WTC11 (cell line): ENCODE results near the gene KCNG3. TPM values are rescaled to one million over a fixed set of nuclear protein-coding genes. Genes with fewer than 3 reads are reported as not detected.

ENCODE experiments used
- ATAC-seq: fragments of 200-7000 bp; cut with Tn5 transposase; 2 replicates; pipeline ENCODE4 v1.10.0; 2021; ENCODE audit warnings: mild to moderate bottlenecking, moderate library complexity
- CTCF ChIA-PET: fragments of 300-600 bp; sonication (Branson Sonifier 250); formaldehyde crosslinking; loops from one replicate; lab custom pipeline; 2021; ENCODE audit warnings: antibody characterized with exemption; lab: Charles Lee
- POLR2A ChIA-PET: fragments of 350-600 bp; sonication (Branson Sonifier 250); formaldehyde crosslinking; loops from one replicate; lab custom pipeline; 2021; ENCODE audit warnings: antibody characterized with exemption; lab: Charles Lee
- DNase-seq: peaks from one replicate; pipeline ENCODE4 v3.0.0; 2021; ENCODE audit warnings: low spot score
- H3K27ac Mint-ChIP-seq: 2 replicates; pipeline ENCODE4 v1.8.0; 2021; ENCODE audit warnings: mixed read lengths
- H3K27me3 Mint-ChIP-seq: 2 replicates; pipeline ENCODE4 v1.8.0; 2021; ENCODE audit warnings: low read depth, mild to moderate bottlenecking, moderate library complexity, mixed read lengths
- H3K36me3 Mint-ChIP-seq: 2 replicates; pipeline ENCODE4 v1.8.0; 2021; ENCODE audit warnings: mixed read lengths
- H3K4me1 Mint-ChIP-seq: 2 replicates; pipeline ENCODE4 v1.8.0; 2022; ENCODE audit warnings: mixed read lengths
- H3K4me3 Mint-ChIP-seq: 2 replicates; pipeline ENCODE4 v1.8.0; 2021; ENCODE audit warnings: mild to moderate bottlenecking, moderate library complexity, mixed read lengths
- H3K9me3 Mint-ChIP-seq: 2 replicates; pipeline ENCODE4 v1.8.0; 2021; ENCODE audit warnings: mixed read lengths
- ELF4 ChIP-seq: sonication (generic); formaldehyde crosslinking; IDR thresholded peaks from 2 replicates; pipeline ENCODE4 v1.8.1; 2022; ENCODE audit warnings: low read depth, mild to moderate bottlenecking, moderate library complexity, missing genetic modification reagents
- ETV6 ChIP-seq: sonication (generic); formaldehyde crosslinking; IDR thresholded peaks from 2 replicates; pipeline ENCODE4 v1.8.1; 2022; ENCODE audit warnings: mild to moderate bottlenecking, missing genetic modification reagents
- FOXJ3 ChIP-seq: sonication (generic); formaldehyde crosslinking; IDR thresholded peaks from 2 replicates; pipeline ENCODE4 v1.9.0; 2021; ENCODE audit warnings: missing genetic modification reagents, mild to moderate bottlenecking, borderline replicate concordance
- FOXK1 ChIP-seq: sonication (generic); formaldehyde crosslinking; IDR thresholded peaks from 2 replicates; pipeline ENCODE4 v1.8.0; 2022; ENCODE audit warnings: mild to moderate bottlenecking, moderate library complexity, missing genetic modification reagents
- HMGA2 ChIP-seq: fragments of 250-450 bp; sonication (Bioruptor Pico); IDR thresholded peaks from 2 replicates; pipeline ENCODE4 v1.4.0; 2021; ENCODE audit warnings: mild to moderate bottlenecking, moderate library complexity
- KAT7 ChIP-seq: sonication (generic); formaldehyde crosslinking; IDR thresholded peaks from 2 replicates; pipeline ENCODE4 v1.8.1; 2023; ENCODE audit warnings: missing genetic modification reagents, mild to moderate bottlenecking, borderline replicate concordance
- TEAD1 ChIP-seq: sonication (generic); formaldehyde crosslinking; IDR thresholded peaks from 2 replicates; pipeline ENCODE4 v1.8.0; 2022; ENCODE audit warnings: mild to moderate bottlenecking, missing genetic modification reagents
- TEAD4 ChIP-seq: sonication (generic); formaldehyde crosslinking; IDR thresholded peaks from 2 replicates; pipeline ENCODE4 v1.8.0; 2022; ENCODE audit warnings: mild to moderate bottlenecking, missing genetic modification reagents
- total RNA-seq: library from RNA; stranded (reverse); gene quantifications from 3 replicates; pipeline ENCODE4 v1.2.3, GENCODE V29; 2021
- TF ChIP-seq, protein P1 (sequence below): sonication (generic); formaldehyde crosslinking; IDR thresholded peaks from 2 replicates; pipeline ENCODE4 v1.8.0; 2023; ENCODE audit warnings: missing genetic modification reagents, mild to moderate bottlenecking, borderline replicate concordance
- TF ChIP-seq, protein P2 (sequence below): sonication (generic); formaldehyde crosslinking; IDR thresholded peaks from 2 replicates; pipeline ENCODE4 v1.8.0; 2023; ENCODE audit warnings: missing genetic modification reagents
- TF ChIP-seq, protein P3 (sequence below): sonication (generic); formaldehyde crosslinking; IDR thresholded peaks from 2 replicates; pipeline ENCODE4 v1.8.0; 2022; ENCODE audit warnings: mild to moderate bottlenecking, missing genetic modification reagents
- TF ChIP-seq, protein P4 (sequence below): fragments of 250-450 bp; sonication (Bioruptor Pico); IDR thresholded peaks from 2 replicates; pipeline ENCODE4 v1.9.0; 2021; ENCODE audit warnings: mild to moderate bottlenecking
- TF ChIP-seq, protein P5 (sequence below): sonication (generic); formaldehyde crosslinking; IDR thresholded peaks from 2 replicates; pipeline ENCODE4 v1.8.1; 2022; ENCODE audit warnings: mild to moderate bottlenecking, moderate library complexity, missing genetic modification reagents
- TF ChIP-seq, protein P6 (sequence below): fragments of 250-450 bp; sonication (Bioruptor Pico); IDR thresholded peaks from 2 replicates; pipeline ENCODE4 v1.9.0; 2021; ENCODE audit warnings: mild to moderate bottlenecking, borderline replicate concordance

The KCNG3 gene
- total RNA-seq, 1 experiment from 2014 or later = 15.5 TPM

DNA sequence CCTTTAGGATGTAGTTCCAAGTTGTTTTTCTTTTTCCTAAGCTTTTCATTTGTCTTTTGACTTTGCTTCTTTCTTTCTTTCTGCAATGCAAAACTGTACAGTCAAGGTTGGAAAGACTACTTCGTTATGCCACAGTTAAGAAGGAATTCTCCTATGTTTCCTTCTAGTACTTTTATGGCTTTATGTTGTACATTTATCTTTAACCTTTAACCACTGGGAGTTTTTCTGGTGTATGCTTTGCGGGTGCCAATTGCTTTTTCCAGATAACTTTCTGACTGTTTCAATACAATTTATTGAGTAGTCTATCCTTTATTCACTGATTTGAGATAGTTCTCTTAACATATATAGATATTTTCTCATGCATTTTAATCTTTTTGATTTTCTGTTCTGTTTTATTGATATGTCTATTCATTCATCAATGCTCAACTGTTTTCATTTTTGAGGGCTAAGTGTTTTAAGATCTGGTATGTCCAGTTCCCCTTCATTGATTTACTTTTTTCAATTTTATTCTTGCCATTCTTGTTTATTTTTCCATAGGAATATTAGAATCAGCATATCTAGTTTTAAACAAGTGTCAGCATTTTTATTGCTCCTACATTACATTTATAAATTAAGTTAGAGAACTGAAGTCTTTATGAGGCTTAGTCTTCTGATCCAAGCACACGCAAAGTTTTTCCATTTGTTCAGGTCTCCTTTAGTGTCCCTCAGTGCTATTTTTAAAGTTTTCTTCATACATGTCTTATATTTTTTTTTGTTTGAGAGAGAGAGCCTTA is 82.9 kb downstream of the KCNG3 start (continued):
- TF ChIP-seq, protein P1, sequence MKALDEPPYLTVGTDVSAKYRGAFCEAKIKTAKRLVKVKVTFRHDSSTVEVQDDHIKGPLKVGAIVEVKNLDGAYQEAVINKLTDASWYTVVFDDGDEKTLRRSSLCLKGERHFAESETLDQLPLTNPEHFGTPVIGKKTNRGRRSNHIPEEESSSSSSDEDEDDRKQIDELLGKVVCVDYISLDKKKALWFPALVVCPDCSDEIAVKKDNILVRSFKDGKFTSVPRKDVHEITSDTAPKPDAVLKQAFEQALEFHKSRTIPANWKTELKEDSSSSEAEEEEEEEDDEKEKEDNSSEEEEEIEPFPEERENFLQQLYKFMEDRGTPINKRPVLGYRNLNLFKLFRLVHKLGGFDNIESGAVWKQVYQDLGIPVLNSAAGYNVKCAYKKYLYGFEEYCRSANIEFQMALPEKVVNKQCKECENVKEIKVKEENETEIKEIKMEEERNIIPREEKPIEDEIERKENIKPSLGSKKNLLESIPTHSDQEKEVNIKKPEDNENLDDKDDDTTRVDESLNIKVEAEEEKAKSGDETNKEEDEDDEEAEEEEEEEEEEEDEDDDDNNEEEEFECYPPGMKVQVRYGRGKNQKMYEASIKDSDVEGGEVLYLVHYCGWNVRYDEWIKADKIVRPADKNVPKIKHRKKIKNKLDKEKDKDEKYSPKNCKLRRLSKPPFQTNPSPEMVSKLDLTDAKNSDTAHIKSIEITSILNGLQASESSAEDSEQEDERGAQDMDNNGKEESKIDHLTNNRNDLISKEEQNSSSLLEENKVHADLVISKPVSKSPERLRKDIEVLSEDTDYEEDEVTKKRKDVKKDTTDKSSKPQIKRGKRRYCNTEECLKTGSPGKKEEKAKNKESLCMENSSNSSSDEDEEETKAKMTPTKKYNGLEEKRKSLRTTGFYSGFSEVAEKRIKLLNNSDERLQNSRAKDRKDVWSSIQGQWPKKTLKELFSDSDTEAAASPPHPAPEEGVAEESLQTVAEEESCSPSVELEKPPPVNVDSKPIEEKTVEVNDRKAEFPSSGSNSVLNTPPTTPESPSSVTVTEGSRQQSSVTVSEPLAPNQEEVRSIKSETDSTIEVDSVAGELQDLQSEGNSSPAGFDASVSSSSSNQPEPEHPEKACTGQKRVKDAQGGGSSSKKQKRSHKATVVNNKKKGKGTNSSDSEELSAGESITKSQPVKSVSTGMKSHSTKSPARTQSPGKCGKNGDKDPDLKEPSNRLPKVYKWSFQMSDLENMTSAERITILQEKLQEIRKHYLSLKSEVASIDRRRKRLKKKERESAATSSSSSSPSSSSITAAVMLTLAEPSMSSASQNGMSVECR = no peak
- TF ChIP-seq TEAD1 (CRISPR knock-in tag) = no peak
- TF ChIP-seq, protein P2, sequence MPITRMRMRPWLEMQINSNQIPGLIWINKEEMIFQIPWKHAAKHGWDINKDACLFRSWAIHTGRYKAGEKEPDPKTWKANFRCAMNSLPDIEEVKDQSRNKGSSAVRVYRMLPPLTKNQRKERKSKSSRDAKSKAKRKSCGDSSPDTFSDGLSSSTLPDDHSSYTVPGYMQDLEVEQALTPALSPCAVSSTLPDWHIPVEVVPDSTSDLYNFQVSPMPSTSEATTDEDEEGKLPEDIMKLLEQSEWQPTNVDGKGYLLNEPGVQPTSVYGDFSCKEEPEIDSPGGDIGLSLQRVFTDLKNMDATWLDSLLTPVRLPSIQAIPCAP (CRISPR knock-in tag) = no peak
- no peak for TF ChIP-seq KAT7 (CRISPR knock-in tag)
- TF ChIP-seq, all 79 proteins: peak for 0

DNA sequence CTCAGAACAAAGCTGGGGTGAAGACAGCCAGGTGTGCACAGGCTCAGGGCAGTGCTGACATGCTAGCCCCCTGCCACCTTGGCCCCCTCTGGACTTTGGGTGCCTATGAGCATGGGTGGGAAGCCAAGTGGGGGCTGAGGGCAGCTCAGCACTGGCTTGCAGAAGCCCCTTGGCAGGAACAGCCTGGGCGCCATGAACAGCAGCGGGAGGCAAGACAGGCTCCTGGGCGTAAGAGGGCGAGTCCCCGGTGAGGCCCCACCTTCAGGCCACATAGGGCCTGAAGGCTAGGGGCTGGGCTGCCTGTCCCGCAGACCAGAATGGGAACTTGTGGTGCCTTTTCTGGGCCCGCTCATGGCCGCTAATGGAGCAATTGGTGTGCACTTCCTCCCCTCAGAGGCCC is 85.8 kb downstream of the KCNG3 start:
- H3K27me3 Mint-ChIP-seq = no peaks in the 10 kb centered on the region
- H3K36me3 Mint-ChIP-seq = peaks cover 9% of the 10 kb centered on the region
- ATAC-seq (peak; percentile 28), DNase-seq (no peak)
- TF ChIP-seq, protein P3, sequence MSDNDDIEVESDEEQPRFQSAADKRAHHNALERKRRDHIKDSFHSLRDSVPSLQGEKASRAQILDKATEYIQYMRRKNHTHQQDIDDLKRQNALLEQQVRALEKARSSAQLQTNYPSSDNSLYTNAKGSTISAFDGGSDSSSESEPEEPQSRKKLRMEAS = no peak
- TF ChIP-seq ELF4 (no peak), ETV6 (no peak), FOXK1 (CRISPR knock-in tag) (no peak), FOXJ3 (CRISPR knock-in tag) (no peak), HMGA2 (CRISPR knock-in tag) (no peak), TEAD4 (CRISPR knock-in tag) (no peak)
- TF ChIP-seq, protein P4, sequence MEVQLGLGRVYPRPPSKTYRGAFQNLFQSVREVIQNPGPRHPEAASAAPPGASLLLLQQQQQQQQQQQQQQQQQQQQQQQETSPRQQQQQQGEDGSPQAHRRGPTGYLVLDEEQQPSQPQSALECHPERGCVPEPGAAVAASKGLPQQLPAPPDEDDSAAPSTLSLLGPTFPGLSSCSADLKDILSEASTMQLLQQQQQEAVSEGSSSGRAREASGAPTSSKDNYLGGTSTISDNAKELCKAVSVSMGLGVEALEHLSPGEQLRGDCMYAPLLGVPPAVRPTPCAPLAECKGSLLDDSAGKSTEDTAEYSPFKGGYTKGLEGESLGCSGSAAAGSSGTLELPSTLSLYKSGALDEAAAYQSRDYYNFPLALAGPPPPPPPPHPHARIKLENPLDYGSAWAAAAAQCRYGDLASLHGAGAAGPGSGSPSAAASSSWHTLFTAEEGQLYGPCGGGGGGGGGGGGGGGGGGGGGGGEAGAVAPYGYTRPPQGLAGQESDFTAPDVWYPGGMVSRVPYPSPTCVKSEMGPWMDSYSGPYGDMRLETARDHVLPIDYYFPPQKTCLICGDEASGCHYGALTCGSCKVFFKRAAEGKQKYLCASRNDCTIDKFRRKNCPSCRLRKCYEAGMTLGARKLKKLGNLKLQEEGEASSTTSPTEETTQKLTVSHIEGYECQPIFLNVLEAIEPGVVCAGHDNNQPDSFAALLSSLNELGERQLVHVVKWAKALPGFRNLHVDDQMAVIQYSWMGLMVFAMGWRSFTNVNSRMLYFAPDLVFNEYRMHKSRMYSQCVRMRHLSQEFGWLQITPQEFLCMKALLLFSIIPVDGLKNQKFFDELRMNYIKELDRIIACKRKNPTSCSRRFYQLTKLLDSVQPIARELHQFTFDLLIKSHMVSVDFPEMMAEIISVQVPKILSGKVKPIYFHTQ (CRISPR knock-in tag) = no peak
- TF ChIP-seq, protein P5, sequence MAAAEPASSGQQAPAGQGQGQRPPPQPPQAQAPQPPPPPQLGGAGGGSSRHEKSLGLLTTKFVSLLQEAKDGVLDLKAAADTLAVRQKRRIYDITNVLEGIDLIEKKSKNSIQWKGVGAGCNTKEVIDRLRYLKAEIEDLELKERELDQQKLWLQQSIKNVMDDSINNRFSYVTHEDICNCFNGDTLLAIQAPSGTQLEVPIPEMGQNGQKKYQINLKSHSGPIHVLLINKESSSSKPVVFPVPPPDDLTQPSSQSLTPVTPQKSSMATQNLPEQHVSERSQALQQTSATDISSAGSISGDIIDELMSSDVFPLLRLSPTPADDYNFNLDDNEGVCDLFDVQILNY (CRISPR knock-in tag) = no peak
- TF ChIP-seq, protein P6, sequence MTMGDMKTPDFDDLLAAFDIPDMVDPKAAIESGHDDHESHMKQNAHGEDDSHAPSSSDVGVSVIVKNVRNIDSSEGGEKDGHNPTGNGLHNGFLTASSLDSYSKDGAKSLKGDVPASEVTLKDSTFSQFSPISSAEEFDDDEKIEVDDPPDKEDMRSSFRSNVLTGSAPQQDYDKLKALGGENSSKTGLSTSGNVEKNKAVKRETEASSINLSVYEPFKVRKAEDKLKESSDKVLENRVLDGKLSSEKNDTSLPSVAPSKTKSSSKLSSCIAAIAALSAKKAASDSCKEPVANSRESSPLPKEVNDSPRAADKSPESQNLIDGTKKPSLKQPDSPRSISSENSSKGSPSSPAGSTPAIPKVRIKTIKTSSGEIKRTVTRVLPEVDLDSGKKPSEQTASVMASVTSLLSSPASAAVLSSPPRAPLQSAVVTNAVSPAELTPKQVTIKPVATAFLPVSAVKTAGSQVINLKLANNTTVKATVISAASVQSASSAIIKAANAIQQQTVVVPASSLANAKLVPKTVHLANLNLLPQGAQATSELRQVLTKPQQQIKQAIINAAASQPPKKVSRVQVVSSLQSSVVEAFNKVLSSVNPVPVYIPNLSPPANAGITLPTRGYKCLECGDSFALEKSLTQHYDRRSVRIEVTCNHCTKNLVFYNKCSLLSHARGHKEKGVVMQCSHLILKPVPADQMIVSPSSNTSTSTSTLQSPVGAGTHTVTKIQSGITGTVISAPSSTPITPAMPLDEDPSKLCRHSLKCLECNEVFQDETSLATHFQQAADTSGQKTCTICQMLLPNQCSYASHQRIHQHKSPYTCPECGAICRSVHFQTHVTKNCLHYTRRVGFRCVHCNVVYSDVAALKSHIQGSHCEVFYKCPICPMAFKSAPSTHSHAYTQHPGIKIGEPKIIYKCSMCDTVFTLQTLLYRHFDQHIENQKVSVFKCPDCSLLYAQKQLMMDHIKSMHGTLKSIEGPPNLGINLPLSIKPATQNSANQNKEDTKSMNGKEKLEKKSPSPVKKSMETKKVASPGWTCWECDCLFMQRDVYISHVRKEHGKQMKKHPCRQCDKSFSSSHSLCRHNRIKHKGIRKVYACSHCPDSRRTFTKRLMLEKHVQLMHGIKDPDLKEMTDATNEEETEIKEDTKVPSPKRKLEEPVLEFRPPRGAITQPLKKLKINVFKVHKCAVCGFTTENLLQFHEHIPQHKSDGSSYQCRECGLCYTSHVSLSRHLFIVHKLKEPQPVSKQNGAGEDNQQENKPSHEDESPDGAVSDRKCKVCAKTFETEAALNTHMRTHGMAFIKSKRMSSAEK (CRISPR knock-in tag) = no peak
- H3K4me1 Mint-ChIP-seq = no peaks in the 10 kb centered on the region
- no peak overlapping the region for H3K4me3 Mint-ChIP-seq
- CTCF ChIA-PET = interaction anchor here (0.7 to 1.5 kb wide), 4 partner anchors 8 to 49 kb away, joined by 3 to 5 read pairs (median 4); no protein-coding TSS in a partner anchor
- H3K27ac Mint-ChIP-seq = no peak overlapping the region
- POLR2A ChIA-PET = interaction anchor here (0.6 kb wide), 1 partner anchor 49 kb away, joined by 3 read pairs; no protein-coding TSS in a partner anchor
- peaks cover 3% of the 10 kb centered on the region for H3K9me3 Mint-ChIP-seq
